ENCODE results near the gene ACBD4. TPM values are rescaled to one million over a fixed set of nuclear protein-coding genes. Genes with fewer than 3 reads are reported as not detected.

Gene ACBD4
- total and polyA plus RNA-seq, 7 donors: 13.2 to 36.5 (median 21.2) TPM

DNA sequence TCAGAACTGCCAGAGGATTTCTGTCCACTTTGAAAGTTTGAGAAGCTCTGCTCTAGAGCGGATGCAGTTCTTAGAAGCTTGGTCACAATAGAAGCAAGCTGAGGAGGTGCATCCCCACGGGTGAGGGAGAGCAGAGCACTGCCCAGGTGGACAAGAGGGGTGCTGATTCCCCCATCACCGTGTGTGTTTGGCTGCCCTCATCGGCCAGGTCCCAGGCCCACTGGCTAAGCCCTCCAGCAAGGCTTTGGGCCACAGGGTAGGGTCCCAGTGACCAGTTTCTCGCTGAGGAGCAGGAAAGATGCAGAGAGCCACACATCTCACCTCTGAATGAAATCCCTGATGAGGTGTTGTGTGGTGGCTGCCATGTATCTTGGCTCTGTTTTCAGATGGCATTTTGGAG is 47.5 kb upstream of the ACBD4 start:
- H3K27ac ChIP-seq: peak overlapping the region in 2 of 4 donors; percentile 39 to 48
- no peak for DNase-seq
- intact Hi-C loops (cut with DNase I): no loop called here
- no peak overlapping the region for H3K4me3 ChIP-seq
- H3K4me1 ChIP-seq: peaks cover 0 to 31% (median 18%) of the 10 kb centered on the region in 4 donors
- TF ChIP-seq EP300 (IDR thresholded peaks at IDR 0.05) (no peak), POLR2AphosphoS5 (IDR thresholded peaks at IDR 0.05) (no peak), POLR2A (IDR thresholded peaks at IDR 0.05) (no peak)
- TF ChIP-seq, protein P1, sequence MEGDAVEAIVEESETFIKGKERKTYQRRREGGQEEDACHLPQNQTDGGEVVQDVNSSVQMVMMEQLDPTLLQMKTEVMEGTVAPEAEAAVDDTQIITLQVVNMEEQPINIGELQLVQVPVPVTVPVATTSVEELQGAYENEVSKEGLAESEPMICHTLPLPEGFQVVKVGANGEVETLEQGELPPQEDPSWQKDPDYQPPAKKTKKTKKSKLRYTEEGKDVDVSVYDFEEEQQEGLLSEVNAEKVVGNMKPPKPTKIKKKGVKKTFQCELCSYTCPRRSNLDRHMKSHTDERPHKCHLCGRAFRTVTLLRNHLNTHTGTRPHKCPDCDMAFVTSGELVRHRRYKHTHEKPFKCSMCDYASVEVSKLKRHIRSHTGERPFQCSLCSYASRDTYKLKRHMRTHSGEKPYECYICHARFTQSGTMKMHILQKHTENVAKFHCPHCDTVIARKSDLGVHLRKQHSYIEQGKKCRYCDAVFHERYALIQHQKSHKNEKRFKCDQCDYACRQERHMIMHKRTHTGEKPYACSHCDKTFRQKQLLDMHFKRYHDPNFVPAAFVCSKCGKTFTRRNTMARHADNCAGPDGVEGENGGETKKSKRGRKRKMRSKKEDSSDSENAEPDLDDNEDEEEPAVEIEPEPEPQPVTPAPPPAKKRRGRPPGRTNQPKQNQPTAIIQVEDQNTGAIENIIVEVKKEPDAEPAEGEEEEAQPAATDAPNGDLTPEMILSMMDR (IDR thresholded peaks at IDR 0.05): no peak
- peaks cover 13 to 93% (median 42%) of the 10 kb centered on the region in 4 donors for H3K36me3 ChIP-seq
- H3K27me3 ChIP-seq: no peaks in the 10 kb centered on the region
- H3K9me3 ChIP-seq: no peaks in the 10 kb centered on the region
- WGBS, 2 donors: 64 to 89% methylated on average over 5 of the region's 5 CpGs

GRCh38 chr17:45088741-45089140 is 46.7 kb upstream of the ACBD4 start:
- no peak for DNase-seq
- no peak overlapping the region for H3K4me3 ChIP-seq
- WGBS, 2 donors: 72 to 90% methylated on average over 3 of the region's 3 CpGs
- peaks cover 12 to 85% (median 40%) of the 10 kb centered on the region in 4 donors for H3K36me3 ChIP-seq
- no peaks in the 10 kb centered on the region for H3K27me3 ChIP-seq
- intact Hi-C loops (cut with DNase I): no loop called here
- no peak for TF ChIP-seq POLR2AphosphoS5 (IDR thresholded peaks at IDR 0.05)
- TF ChIP-seq POLR2A (IDR thresholded peaks at IDR 0.05): no peak
- no peak for TF ChIP-seq EP300 (IDR thresholded peaks at IDR 0.05)
- TF ChIP-seq, protein P1 (IDR thresholded peaks at IDR 0.05): no peak
- H3K9me3 ChIP-seq: no peaks in the 10 kb centered on the region
- H3K27ac ChIP-seq: peak overlapping the region in 2 of 4 donors; percentile 39 to 51
- peaks cover 0 to 38% (median 26%) of the 10 kb centered on the region in 4 donors for H3K4me1 ChIP-seq

DNA sequence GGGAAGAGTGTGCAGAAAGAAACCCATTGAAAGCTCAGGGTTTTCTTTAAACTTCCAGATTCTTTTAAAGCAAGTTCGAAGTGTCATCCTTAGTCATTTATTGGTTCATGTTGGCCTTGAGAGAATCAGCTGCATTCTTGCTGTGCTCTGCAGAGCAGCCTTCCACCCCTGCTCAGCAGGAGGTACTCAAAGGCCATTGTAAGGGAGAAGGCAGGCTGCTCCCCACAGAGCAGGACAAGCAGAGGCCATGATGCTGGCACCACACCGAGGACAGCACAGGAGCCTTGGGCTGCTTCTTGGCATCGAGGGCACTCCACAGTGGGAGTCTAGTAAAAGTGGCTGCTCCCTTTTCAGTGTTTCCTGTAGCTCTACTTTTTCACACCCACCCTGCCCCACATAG is 44.8 kb upstream of the ACBD4 start:
- WGBS, 2 donors: 90 to 92% methylated on average over 3 of the region's 3 CpGs

DNA sequence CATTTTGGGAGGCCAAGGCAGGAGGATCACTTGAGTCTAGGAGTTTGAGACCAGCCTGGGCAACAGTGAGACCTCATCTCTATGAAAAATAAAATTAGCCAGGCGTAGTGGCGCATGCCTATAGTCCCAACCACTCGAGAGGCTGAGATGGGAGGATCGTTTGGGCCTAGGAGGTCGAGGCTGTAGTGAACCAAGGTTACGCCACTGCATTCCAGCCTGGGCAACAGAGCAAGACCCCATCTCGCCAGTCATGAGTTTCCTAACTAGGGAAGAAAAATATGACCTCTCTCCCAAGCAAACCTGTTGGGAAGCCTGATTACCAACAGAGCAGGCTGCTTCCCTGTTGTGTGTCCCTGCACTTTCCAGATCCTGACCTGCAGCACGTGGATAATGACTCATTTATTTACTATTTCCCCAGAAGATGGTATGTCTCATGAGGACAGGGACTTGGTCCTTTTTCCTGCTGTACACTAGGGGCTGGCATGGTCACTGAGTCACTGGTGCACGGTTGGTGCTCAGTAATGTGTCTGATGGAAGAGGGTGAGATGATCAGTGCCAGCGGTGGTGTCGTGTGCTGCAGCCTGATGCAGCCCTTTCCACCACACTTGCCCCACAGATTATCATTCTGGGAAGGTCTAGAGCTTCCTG is 43.6 kb upstream of the ACBD4 start:
- Histone ChIP-seq H3K36me3 (peaks cover 28 to 73% (median 39%) of the 10 kb centered on the region in 4 donors), H3K9me3 (no peaks in the 10 kb centered on the region), H3K27ac (peak overlapping the region; percentile 85 to 95 (median 90)), H3K4me1 (peaks cover 0 to 48% (median 39%) of the 10 kb centered on the region in 4 donors), H3K27me3 (no peaks in the 10 kb centered on the region), H3K4me3 (no peak overlapping the region)
- 87 to 92% methylated on average over 11 of the region's 11 CpGs for WGBS, 2 donors
- peak in 1 of 4 donors; percentile 20 for TF ChIP-seq POLR2AphosphoS5 (IDR thresholded peaks at IDR 0.05)
- TF ChIP-seq, protein P1 (IDR thresholded peaks at IDR 0.05): no peak
- intact Hi-C loops (cut with DNase I): loop anchor here (2.0 to 5.0 kb wide), 3 partner anchors 31 to 125 kb away; partner anchors contain the start of genes C1QL1, DCAKD and NMT1
- DNase-seq: no peak

More for the DNA sequence above, 44.8 kb upstream of the ACBD4 start:
- H3K27ac ChIP-seq: peak overlapping the region; percentile 85 to 95 (median 90)
- DNase-seq: no peak
- intact Hi-C loops (cut with DNase I): loop anchor here (5.0 kb wide), 2 partner anchors 38 to 123 kb away; partner anchors contain the start of genes C1QL1 and DCAKD
- no peaks in the 10 kb centered on the region for H3K27me3 ChIP-seq
- peaks cover 18 to 73% (median 38%) of the 10 kb centered on the region in 4 donors for H3K36me3 ChIP-seq
- TF ChIP-seq POLR2AphosphoS5 (IDR thresholded peaks at IDR 0.05) (no peak), EP300 (IDR thresholded peaks at IDR 0.05) (no peak), POLR2A (IDR thresholded peaks at IDR 0.05) (no peak)
- TF ChIP-seq, protein P1 (IDR thresholded peaks at IDR 0.05): no peak
- peaks cover 0 to 48% (median 38%) of the 10 kb centered on the region in 4 donors for H3K4me1 ChIP-seq
- H3K4me3 ChIP-seq: no peak overlapping the region
- H3K9me3 ChIP-seq: no peaks in the 10 kb centered on the region
